MG63 (cell line): ENCODE results near the gene BTBD1. TPM values are rescaled to one million over a fixed set of nuclear protein-coding genes. Genes with fewer than 3 reads are reported as not detected.
"Not testable (repeated sequence)": the region's sequence is repeated elsewhere in the genome, so short reads cannot be mapped to it uniquely, and the experiment has no call there.

Experiments
- DNase-seq: peaks from one replicate; pipeline ENCODE4 v3.0.0-alpha.2; 2020
- H3K27me3 ChIP-seq: fragments of 250-450 bp; sonication (Bioruptor Pico); 2 replicates; pipeline ENCODE4 v1.5.1; 2020; ENCODE audit warnings: mild to moderate bottlenecking, moderate library complexity
- H3K36me3 ChIP-seq: fragments of 250-450 bp; sonication (Bioruptor Pico); 2 replicates; pipeline ENCODE4 v1.5.1; 2020; ENCODE audit warnings: mild to moderate bottlenecking, moderate library complexity
- H3K4me3 ChIP-seq: fragments of 250-450 bp; sonication (Bioruptor Pico); 2 replicates; pipeline ENCODE4 v1.5.1; 2020; ENCODE audit warnings: mild to moderate bottlenecking, moderate library complexity
- H3K9me3 ChIP-seq: fragments of 250-450 bp; sonication (Bioruptor Pico); 2 replicates; pipeline ENCODE4 v1.5.1; 2020; ENCODE audit warnings: mild to moderate bottlenecking, moderate library complexity
- total RNA-seq: library from RNA; depleted of rRNA; stranded (reverse); fragments of >200 nt; shearing (Covaris generic); gene quantifications from 2 replicates; pipeline ENCODE4 v1.2.3, GENCODE V29; 2014; ENCODE audit warnings: low replicate concordance

BTBD1 gene
- total RNA-seq, 1 experiment from 2014 or later = 90.8 TPM

GRCh38 chr15:83031234-83031633 lies 35.8 kb downstream of the BTBD1 start:
- H3K27me3 ChIP-seq, H3K9me3 ChIP-seq, DNase-seq, H3K4me3 ChIP-seq: not testable (repeated sequence)
- peaks cover 46% of the 10 kb centered on the region for H3K36me3 ChIP-seq

- H3K27me3 ChIP-seq = no peaks in the 10 kb centered on the region
- H3K9me3 ChIP-seq = no peaks in the 10 kb centered on the region
- peaks cover 49% of the 10 kb centered on the region for H3K36me3 ChIP-seq
- no peak overlapping the region for H3K4me3 ChIP-seq
- no peak for DNase-seq
Observed at GRCh38 chr15:83030021-83030420, 37.0 kb downstream of the BTBD1 start.

- Histone ChIP-seq H3K9me3 (no peaks in the 10 kb centered on the region), H3K4me3 (no peak overlapping the region), H3K27me3 (no peaks in the 10 kb centered on the region), H3K36me3 (peaks cover 43% of the 10 kb centered on the region)
- DNase-seq = no peak
Observed at GRCh38 chr15:83018436-83018835, 48.6 kb downstream of the BTBD1 start.

- DNase-seq = no peak
- Histone ChIP-seq H3K27me3 (no peaks in the 10 kb centered on the region), H3K4me3 (no peak overlapping the region), H3K9me3 (no peaks in the 10 kb centered on the region), H3K36me3 (peaks cover 43% of the 10 kb centered on the region)
Observed at GRCh38 chr15:83016906-83017305, 50.1 kb downstream of the BTBD1 start.

GRCh38 chr15:83015361-83015760 lies 51.7 kb downstream of the BTBD1 start:
- Histone ChIP-seq H3K27me3 (no peaks in the 10 kb centered on the region), H3K9me3 (no peaks in the 10 kb centered on the region), H3K4me3 (no peak overlapping the region), H3K36me3 (peaks cover 39% of the 10 kb centered on the region)
- DNase-seq = no peak

DNA sequence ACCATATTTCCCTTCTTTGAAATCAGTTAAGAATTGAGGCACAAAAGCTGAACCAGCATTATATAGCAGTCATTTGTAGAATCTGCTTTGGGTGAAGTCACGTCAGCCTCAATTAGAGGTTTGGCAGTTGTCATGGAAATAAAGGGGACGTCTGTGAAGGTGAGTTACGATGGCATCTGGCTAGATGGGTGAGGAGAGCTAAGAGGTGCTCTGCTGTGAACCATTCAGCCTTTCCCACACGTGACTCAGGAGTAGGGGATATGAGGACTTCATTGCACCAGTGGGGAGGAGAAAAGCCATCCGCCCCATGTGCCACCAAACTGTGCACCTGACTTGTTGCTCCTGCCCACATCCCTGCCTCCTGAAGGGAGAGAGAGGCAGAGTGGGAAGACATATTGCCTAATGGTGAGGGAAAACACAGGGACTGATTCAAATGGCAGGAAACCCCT lies 52.8 kb downstream of the BTBD1 start:
- H3K4me3 ChIP-seq = no peak overlapping the region
- no peak for DNase-seq
- peaks cover 47% of the 10 kb centered on the region for H3K36me3 ChIP-seq
- H3K9me3 ChIP-seq = no peaks in the 10 kb centered on the region
- H3K27me3 ChIP-seq = no peaks in the 10 kb centered on the region

DNA sequence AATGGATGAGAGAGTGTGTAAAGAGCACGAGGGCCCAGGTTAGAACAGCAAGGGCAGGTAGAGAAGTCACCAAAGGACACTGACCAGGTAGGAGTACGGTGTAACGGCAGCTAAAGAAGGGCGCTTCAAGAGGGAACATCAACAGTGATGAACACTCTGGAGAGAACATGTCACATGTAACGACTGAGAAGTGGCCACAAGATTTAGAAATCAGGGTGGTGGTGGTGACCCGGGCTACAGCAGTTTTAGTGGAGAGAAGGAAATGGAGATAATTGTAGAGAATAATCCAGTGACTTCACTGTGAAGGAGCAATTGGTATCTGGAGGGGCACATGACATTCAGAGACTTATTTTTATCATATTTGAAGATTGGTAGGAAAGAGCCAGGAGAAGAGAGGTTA lies 54.4 kb downstream of the BTBD1 start:
- no peaks in the 10 kb centered on the region for H3K27me3 ChIP-seq
- H3K36me3 ChIP-seq = peaks cover 48% of the 10 kb centered on the region
- H3K4me3 ChIP-seq = no peak overlapping the region
- DNase-seq = no peak
- no peaks in the 10 kb centered on the region for H3K9me3 ChIP-seq

DNA sequence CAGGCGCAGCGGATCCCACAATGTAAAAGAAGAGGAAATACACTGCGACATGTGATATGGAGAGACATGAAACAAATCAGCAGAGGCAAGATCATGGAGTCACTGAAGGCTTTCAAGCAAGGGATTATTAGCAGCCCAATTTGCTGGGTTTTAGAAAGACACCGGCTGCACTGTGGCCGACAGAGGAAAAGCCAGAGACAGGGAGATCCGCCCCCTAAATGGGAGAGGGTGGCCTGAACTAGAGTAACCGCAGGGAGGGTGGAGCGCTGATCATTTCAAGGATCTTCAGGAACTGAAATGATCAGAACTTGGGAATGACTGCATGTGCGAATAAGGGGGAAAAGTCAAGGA lies 55.0 kb downstream of the BTBD1 start:
- no peaks in the 10 kb centered on the region for H3K27me3 ChIP-seq
- no peaks in the 10 kb centered on the region for H3K9me3 ChIP-seq
- peak overlapping the region; percentile 80 for H3K4me3 ChIP-seq
- DNase-seq = peak; percentile 60
- H3K36me3 ChIP-seq = peaks cover 48% of the 10 kb centered on the region

DNA sequence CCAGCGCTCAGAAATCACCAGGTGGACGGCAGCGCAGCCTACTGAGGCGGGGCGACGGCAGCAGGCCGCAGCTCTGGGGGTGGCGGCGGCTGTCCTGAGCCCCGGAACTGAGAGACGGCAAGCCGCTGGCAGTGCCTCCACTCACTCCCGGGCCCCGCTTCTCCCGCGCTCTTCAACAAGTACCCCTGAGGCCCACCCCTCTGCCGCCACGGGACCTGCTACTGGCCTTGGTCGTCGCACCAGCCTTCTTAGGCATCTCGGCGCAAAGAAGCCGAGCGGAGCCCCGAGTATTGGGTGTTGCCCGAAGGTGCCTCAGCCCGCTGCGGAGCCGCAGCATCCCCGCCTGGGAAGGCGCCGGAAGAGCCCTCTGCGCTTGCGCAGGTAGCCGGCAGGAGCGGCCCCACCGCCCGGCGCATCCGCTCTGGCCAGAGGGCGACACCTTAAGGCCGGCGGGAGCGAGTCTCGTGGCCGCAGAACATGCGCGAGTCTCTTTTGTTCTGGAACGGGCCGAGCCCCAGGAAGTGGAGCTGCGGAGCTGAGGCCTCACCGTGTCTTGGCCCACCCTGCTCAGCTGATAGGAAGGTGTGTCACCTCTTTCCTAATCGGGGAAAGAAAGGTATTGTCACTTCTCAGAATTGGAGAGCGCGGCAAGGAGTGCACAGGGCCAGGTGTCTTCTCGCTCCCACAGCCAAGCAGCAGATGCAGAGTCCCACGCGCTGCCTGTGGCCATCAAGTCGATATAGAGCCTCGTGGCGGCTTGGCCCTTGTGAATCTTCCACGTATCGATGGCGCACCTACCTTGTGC lies 55.6 kb downstream of the BTBD1 start, which contains the start of gene C15orf40:
C15orf40 (minus strand) TSS at position 369 of the 805 bp plus-strand sequence; CDS start at position 337, 32 bp downstream.
- Histone ChIP-seq H3K9me3 (no peaks in the 10 kb centered on the region), H3K36me3 (peaks cover 46% of the 10 kb centered on the region), H3K4me3 (peak within 1 kb of the TSS; percentile 80), H3K27me3 (no peaks in the 10 kb centered on the region)
- peak; percentile 92 for DNase-seq

- peak; percentile 71 for DNase-seq
- Histone ChIP-seq H3K4me3 (peak overlapping the region; percentile 80), H3K36me3 (peaks cover 41% of the 10 kb centered on the region), H3K9me3 (no peaks in the 10 kb centered on the region), H3K27me3 (no peaks in the 10 kb centered on the region)
Observed at GRCh38 chr15:83010709-83011270, 56.3 kb downstream of the BTBD1 start.

DNA sequence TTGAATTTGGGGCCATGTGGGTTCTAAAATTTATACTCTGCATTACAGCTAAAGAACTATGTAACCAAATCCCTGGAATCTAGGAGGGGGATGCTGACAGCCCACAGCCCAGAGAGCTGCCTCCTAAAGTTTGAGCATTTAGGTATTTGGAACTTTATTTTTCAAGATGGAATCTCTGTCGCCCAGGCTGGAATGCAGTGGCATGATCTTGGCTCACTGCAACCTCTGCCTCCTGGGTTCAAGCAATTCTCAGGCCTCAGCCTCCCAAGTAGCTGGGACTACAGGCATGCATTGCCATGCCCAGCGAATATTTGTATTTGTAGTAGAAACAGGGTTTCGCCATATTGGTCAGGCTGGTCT lies 66.4 kb downstream of the BTBD1 start:
- H3K9me3 ChIP-seq, DNase-seq, H3K36me3 ChIP-seq, H3K27me3 ChIP-seq, H3K4me3 ChIP-seq: not testable (repeated sequence)

DNA sequence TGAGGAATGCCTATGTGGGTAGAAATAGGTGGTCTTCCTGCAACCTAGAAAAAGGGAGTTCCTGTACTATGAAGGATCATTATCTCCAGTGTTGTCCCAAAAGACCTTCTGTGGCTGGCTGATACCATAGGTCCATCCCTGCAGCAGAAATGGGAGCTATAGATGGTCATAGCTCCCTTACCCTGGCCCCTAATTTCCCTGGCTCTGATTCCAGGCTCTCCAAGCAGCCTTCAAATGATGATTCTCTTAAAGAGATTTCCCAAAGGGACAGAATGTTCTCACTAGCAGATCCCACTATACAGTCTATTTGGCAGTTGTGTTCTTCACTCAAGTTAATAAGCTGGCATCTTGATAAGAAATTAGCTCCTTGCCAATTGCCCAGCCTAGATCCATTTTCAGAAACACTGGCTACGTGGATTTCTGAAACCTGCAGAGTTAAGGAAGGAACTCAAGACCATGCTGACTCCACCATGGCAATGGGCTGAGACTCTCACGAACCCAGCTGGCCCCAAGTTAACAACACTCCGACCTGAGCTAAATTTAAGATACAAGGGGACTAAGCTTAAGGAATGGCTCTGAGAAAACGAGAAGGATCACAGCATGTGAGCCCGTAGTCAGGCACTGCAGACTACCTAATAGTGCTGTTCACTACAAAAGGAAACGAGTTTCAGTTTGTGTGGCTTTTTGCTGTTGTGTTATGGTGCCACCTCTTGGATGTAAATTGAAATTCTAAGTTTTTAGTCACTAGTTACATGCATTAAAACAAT lies 67.0 kb downstream of the BTBD1 start:
- peaks cover 3% of the 10 kb centered on the region for H3K36me3 ChIP-seq
- no peaks in the 10 kb centered on the region for H3K9me3 ChIP-seq
- H3K4me3 ChIP-seq = peak overlapping the region; percentile 30
- peak; percentile 7 for DNase-seq
- H3K27me3 ChIP-seq = no peaks in the 10 kb centered on the region

- no peak overlapping the region for H3K4me3 ChIP-seq
- H3K27me3 ChIP-seq = no peaks in the 10 kb centered on the region
- no peaks in the 10 kb centered on the region for H3K9me3 ChIP-seq
- H3K36me3 ChIP-seq = no peaks in the 10 kb centered on the region
- no peak for DNase-seq
Observed at GRCh38 chr15:82999426-82999825, 67.6 kb downstream of the BTBD1 start.

DNA sequence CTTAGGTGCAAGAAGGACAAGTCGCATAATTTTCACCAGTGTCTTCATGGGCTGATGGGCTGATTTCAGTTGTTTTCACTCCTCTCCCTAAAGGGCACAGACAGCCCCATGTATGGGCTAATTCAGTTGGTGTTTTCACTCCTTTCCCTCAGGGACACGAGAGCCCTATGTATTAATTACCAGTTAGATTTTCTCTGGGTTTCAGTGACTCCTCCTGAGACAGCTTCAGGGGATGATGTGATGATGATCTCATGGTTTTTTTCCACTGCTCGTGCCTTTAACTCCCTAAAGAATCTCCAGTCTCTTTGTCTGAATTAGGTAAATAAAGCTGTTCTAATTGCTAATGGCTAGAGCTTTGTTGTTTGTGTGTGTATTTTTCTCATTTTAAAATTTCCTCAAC lies 71.1 kb downstream of the BTBD1 start:
- no peaks in the 10 kb centered on the region for H3K27me3 ChIP-seq
- H3K4me3 ChIP-seq = no peak overlapping the region
- no peaks in the 10 kb centered on the region for H3K9me3 ChIP-seq
- peaks cover 7% of the 10 kb centered on the region for H3K36me3 ChIP-seq
- no peak for DNase-seq

DNA sequence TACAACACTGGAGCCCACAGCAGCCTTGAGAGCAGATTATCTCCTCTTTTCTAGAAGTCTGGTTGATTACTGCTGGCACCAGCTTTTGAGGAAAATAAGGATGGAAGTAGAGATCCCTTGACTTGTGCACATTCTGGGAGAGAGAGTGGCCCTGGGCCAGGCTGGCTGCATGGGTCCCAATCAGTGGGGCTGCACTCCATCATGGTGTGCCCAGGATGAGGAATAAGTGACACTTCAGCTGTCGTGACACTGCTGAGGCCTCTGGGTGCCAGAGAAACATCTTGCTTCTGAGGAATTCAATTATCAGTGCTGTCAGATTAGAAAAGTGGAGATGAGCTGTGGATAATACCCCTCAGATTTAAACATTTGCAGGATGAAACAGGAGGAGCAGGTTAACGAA lies 72.0 kb downstream of the BTBD1 start:
- Histone ChIP-seq H3K9me3 (no peaks in the 10 kb centered on the region), H3K36me3 (peaks cover 13% of the 10 kb centered on the region), H3K4me3 (no peak overlapping the region), H3K27me3 (no peaks in the 10 kb centered on the region)
- DNase-seq = no peak

GRCh38 chr15:82993144-82993543 lies 73.9 kb downstream of the BTBD1 start:
- H3K4me3 ChIP-seq = no peak overlapping the region
- no peaks in the 10 kb centered on the region for H3K27me3 ChIP-seq
- H3K36me3 ChIP-seq = peaks cover 29% of the 10 kb centered on the region
- H3K9me3 ChIP-seq = no peaks in the 10 kb centered on the region
- DNase-seq = no peak

DNA sequence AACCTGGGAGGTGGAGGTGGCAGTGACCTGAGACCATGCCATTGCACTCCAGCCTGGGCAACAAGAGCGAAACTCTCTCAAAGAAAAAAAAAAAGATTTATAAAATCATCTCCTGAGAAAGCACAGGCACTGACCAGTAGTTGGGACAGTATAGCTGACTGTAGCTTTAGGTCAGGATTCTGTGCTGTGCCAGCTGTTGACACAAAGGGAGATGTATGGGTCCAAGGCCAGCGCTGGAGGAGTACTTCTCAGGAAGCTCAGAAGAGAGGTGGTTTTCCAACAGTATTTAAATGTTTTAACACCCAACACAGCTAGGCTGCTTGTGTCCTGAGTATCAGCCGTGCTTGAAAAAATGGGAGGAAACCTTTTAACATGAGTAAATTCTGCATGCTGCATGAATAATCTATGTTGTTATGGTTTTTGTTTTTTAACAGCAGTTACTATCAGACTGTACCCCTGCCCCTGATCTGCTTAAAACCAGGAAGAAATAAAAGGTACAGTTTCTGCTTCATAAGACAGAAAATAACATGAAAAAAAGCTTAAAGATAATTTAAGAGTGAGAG lies 74.5 kb downstream of the BTBD1 start:
- DNase-seq = no peak
- Histone ChIP-seq H3K9me3 (no peaks in the 10 kb centered on the region), H3K4me3 (no peak overlapping the region), H3K27me3 (no peaks in the 10 kb centered on the region), H3K36me3 (peaks cover 35% of the 10 kb centered on the region)
